HEK293 (cell line): ENCODE data around the gene CAMTA2.

ENCODE experiments used
- CTCF ChIA-PET: fragments of 350-600 bp; formaldehyde crosslinking; extraction: SDS; loops from one replicate; lab custom pipeline; 2021; ENCODE audit warnings: antibody characterized with exemption; lab: Yijun Ruan, JAX
- POLR2A ChIA-PET: fragments of 300-600 bp; formaldehyde crosslinking; extraction: SDS; loops from one replicate; lab custom pipeline; 2020; ENCODE audit warnings: antibody characterized with exemption, inconsistent platforms; lab: Yijun Ruan, JAX
- H3K27ac ChIP-seq: fragments of 200-500 bp; sonication (Bioruptor generic); 2 replicates; pipeline ENCODE4 v1.5.1; 2014; ENCODE audit warnings: low read depth, low read length, control low read depth, inconsistent platforms; ENCODE audit errors: extremely low read depth
- H3K36me3 ChIP-seq, 2 experiments: fragments of 200-500 bp in 1 of 2; sonication (Bioruptor generic) in 1 of 2; 1 replicate in 1 of 2; 2 replicates in 1 of 2; pipeline ENCODE4 v1.5.1; 2014 to 2017; ENCODE audit warnings: inconsistent platforms in 2 of 2, low read length in 2 of 2; ENCODE audit not compliant: control insufficient read depth in 2 of 2, insufficient read depth in 1 of 2
- H3K4me1 ChIP-seq: fragments of 200-500 bp; sonication (Bioruptor generic); 2 replicates; pipeline ENCODE4 v1.5.1; 2014; ENCODE audit warnings: mild to moderate bottlenecking, low read length, inconsistent platforms; ENCODE audit not compliant: control insufficient read depth, insufficient read depth
- H3K4me3 ChIP-seq: 2 replicates; pipeline ENCODE4 v1.5.1; 2011; ENCODE audit warnings: low read depth, mild to moderate bottlenecking, control low read depth, low read length, moderate library complexity
- H3K9me3 ChIP-seq: fragments of 200-500 bp; sonication (Bioruptor generic); 2 replicates; pipeline ENCODE4 v1.5.1; 2014; ENCODE audit warnings: low read depth, low read length, inconsistent platforms; ENCODE audit not compliant: control insufficient read depth, insufficient read depth
- AEBP2 ChIP-seq: fragments of 450-650 bp; formaldehyde crosslinking; IDR thresholded peaks from 2 replicates; pipeline ENCODE4 v1.5.1; 2016; ENCODE audit warnings: missing biosample characterization, missing genetic modification characterization, borderline replicate concordance
- CTCF ChIP-seq: fragments of 450-650 bp; formaldehyde crosslinking; IDR thresholded peaks from 2 replicates; pipeline ENCODE4 v1.5.1; 2016; ENCODE audit warnings: missing biosample characterization, missing genetic modification characterization
- ELK4 ChIP-seq: IDR thresholded peaks from 2 replicates; pipeline ENCODE4 v1.6.1; 2011; ENCODE audit warnings: mild to moderate bottlenecking, low read depth, low read length, borderline replicate concordance
- IKZF3 ChIP-seq: fragments of 450-650 bp; IDR thresholded peaks from 2 replicates; pipeline ENCODE4 v1.5.0; 2018; ENCODE audit warnings: missing biosample characterization, mild to moderate bottlenecking, missing genetic modification characterization, moderate library complexity
- KLF1 ChIP-seq: fragments of 450-650 bp; formaldehyde crosslinking; IDR thresholded peaks from 2 replicates; pipeline ENCODE4 v1.5.1; 2016; ENCODE audit warnings: missing biosample characterization, missing genetic modification characterization
- REPIN1 ChIP-seq: fragments of 450-650 bp; formaldehyde crosslinking; IDR thresholded peaks from 2 replicates; pipeline ENCODE4 v1.5.1; 2017; ENCODE audit warnings: missing biosample characterization, missing genetic modification characterization, low read depth
- ZBTB10 ChIP-seq: fragments of 450-650 bp; formaldehyde crosslinking; IDR thresholded peaks from 2 replicates; pipeline ENCODE4 v1.5.1; 2016; ENCODE audit warnings: missing biosample characterization, missing genetic modification characterization
- ZBTB21 ChIP-seq: fragments of 450-650 bp; formaldehyde crosslinking; IDR thresholded peaks from 2 replicates; pipeline ENCODE4 v1.5.1; 2017; ENCODE audit warnings: missing biosample characterization, missing genetic modification characterization
- ZBTB6 ChIP-seq: fragments of 450-650 bp; formaldehyde crosslinking; IDR thresholded peaks from 2 replicates; pipeline ENCODE4 v1.5.1; 2017; ENCODE audit warnings: missing biosample characterization, missing genetic modification characterization
- ZFHX2 ChIP-seq: fragments of 450-650 bp; formaldehyde crosslinking; conservative IDR thresholded peaks from 2 replicates; pipeline ENCODE4 v1.5.1; 2016; ENCODE audit warnings: missing biosample characterization, missing genetic modification characterization
- ZNF18 ChIP-seq: fragments of 450-650 bp; formaldehyde crosslinking; IDR thresholded peaks from 2 replicates; pipeline ENCODE4 v1.5.1; 2016; ENCODE audit warnings: missing biosample characterization, missing genetic modification characterization
- ZNF48 ChIP-seq: fragments of 450-650 bp; formaldehyde crosslinking; IDR thresholded peaks from 2 replicates; pipeline ENCODE4 v1.5.1; 2016; ENCODE audit warnings: missing biosample characterization, missing genetic modification characterization
- ZNF704 ChIP-seq: fragments of 450-650 bp; formaldehyde crosslinking; IDR thresholded peaks from 2 replicates; pipeline ENCODE4 v1.5.1; 2016; ENCODE audit warnings: missing biosample characterization, missing genetic modification characterization
- ZNF776 ChIP-seq: fragments of 450-650 bp; formaldehyde crosslinking; IDR thresholded peaks from 2 replicates; pipeline ENCODE4 v1.5.0; 2017; ENCODE audit warnings: missing biosample characterization, missing genetic modification characterization, borderline replicate concordance
- ZNF792 ChIP-seq: fragments of 450-650 bp; formaldehyde crosslinking; IDR thresholded peaks from 2 replicates; pipeline ENCODE4 v1.5.1; 2016; ENCODE audit warnings: missing biosample characterization, missing genetic modification characterization

Gene CAMTA2

GRCh38 chr17:4987767-4988567 is 492 bp upstream of the CAMTA2 start:
- Histone ChIP-seq H3K4me3 (peak overlapping the region; percentile 78), H3K4me1 (peaks cover 11% of the 10 kb centered on the region), H3K9me3 (no peaks in the 10 kb centered on the region), H3K27ac (peak overlapping the region; percentile 92)
- POLR2A ChIA-PET: interaction anchor here (1.0 to 2.3 kb wide), 10 partner anchors 10 to 192 kb away, joined by 3 to 40 read pairs (median 6); partner anchors contain the start of genes INCA1, KIF1C, PFN1 and PSMB6
- CTCF ChIA-PET: interaction anchor here (0.6 to 3.3 kb wide), 21 partner anchors 7 to 352 kb away, joined by 3 to 21 read pairs (median 4); partner anchors contain the start of genes INCA1, KIF1C and SPAG7
- TF ChIP-seq ZBTB21 (tag by site-specific recombination) (0 out of 2 replicates have a peak, but pooled peaks have one; percentile 1), ZNF18 (tag by site-specific recombination) (no peak), ZNF792 (no peak), ZBTB10 (tag by site-specific recombination) (peak; percentile 19; the same call in 1 of the 2 replicates)
- TF ChIP-seq, all 188 proteins: peak for 2
- H3K36me3 ChIP-seq: peaks cover 5 to 8% of the 10 kb centered on the region in 2 experiments; a peak in 2 of 3 replicates

GRCh38 chr17:4986403-4986802 is 1.1 kb downstream of the CAMTA2 start:
- ChIA-PET CTCF (interaction anchor here (0.6 to 3.3 kb wide), 20 partner anchors 8 to 124 kb away, joined by 3 to 21 read pairs (median 4); partner anchors contain the start of genes INCA1, KIF1C and SPAG7), POLR2A (interaction anchor here (0.8 to 2.3 kb wide), 8 partner anchors 11 to 190 kb away, joined by 3 to 40 read pairs (median 7); partner anchors contain the start of genes INCA1, KIF1C, PFN1 and PSMB6)

GRCh38 chr17:4982305-4982704 is 5.2 kb downstream of the CAMTA2 start:
- Histone ChIP-seq H3K4me1 (peaks cover 6% of the 10 kb centered on the region), H3K9me3 (no peaks in the 10 kb centered on the region), H3K36me3 (peaks cover 31 to 62% of the 10 kb centered on the region in 2 experiments), H3K4me3 (no peak overlapping the region), H3K27ac (no peak overlapping the region)
- ChIA-PET CTCF (interaction anchor here (1.2 to 1.6 kb wide), 2 partner anchors 15 to 73 kb away, joined by 4 to 5 read pairs; no protein-coding TSS in a partner anchor), POLR2A (no interaction called here)
- TF ChIP-seq ELK4 (no peak), ZNF776 (no peak), IKZF3 (tag by site-specific recombination) (no peak), ZNF704 (tag by site-specific recombination) (no peak), CTCF (tag by site-specific recombination) (no peak), KLF1 (tag by site-specific recombination) (no peak)

More at GRCh38 chr17:4986403-4986802, 1.1 kb downstream of the CAMTA2 start:
- H3K4me1 ChIP-seq: peaks cover 11% of the 10 kb centered on the region
- peaks cover 13 to 23% of the 10 kb centered on the region in 2 experiments; a peak in 2 of 3 replicates for H3K36me3 ChIP-seq
- TF ChIP-seq ZFHX2 (tag by site-specific recombination) (no peak), AEBP2 (tag by site-specific recombination) (no peak), ZNF48 (tag by site-specific recombination) (no peak), ZBTB6 (peak; percentile 12; the same call in 1 of the 2 replicates), ZNF776 (no peak), REPIN1 (no peak)
- peak overlapping the region; percentile 78 for H3K4me3 ChIP-seq
- no peaks in the 10 kb centered on the region for H3K9me3 ChIP-seq
- peak overlapping the region; percentile 92 for H3K27ac ChIP-seq
